ENCODE measurements around the gene TRIO. TPM values are rescaled to one million over a fixed set of nuclear protein-coding genes. Genes with fewer than 3 reads are reported as not detected.

The TRIO gene
- total RNA-seq, 4 donors from 2014 or later = 290 to 370 (median 346) TPM

GRCh38 chr5:14250748-14251701 lies 107.9 kb downstream of the TRIO start:
- Histone ChIP-seq H3K36me3 (no peaks in the 10 kb centered on the region), H3K27ac (peak overlapping the region in 2 of 4 donors; percentile 21 to 53), H3K4me1 (peaks cover 0 to 52% (median 10%) of the 10 kb centered on the region in 4 donors), H3K4me3 (no peak overlapping the region), H3K27me3 (no peaks in the 10 kb centered on the region), H3K9me3 (no peaks in the 10 kb centered on the region)
- 85 to 92% methylated on average over 11 of the region's 11 CpGs for WGBS, 2 donors
- no peak for DNase-seq (ENCODE audit: low spot score in 2 of 2)
- TF ChIP-seq POLR2A (IDR thresholded peaks at IDR 0.05) (no peak), CTCF (IDR thresholded peaks at IDR 0.05) (no peak), EP300 (IDR thresholded peaks at IDR 0.05) (no peak)

- Histone ChIP-seq H3K36me3 (no peaks in the 10 kb centered on the region), H3K27me3 (no peaks in the 10 kb centered on the region), H3K4me1 (peaks cover 0 to 50% (median 12%) of the 10 kb centered on the region in 4 donors), H3K4me3 (no peak overlapping the region), H3K27ac (no peak overlapping the region), H3K9me3 (no peaks in the 10 kb centered on the region)
- TF ChIP-seq EP300 (IDR thresholded peaks at IDR 0.05) (no peak), CTCF (IDR thresholded peaks at IDR 0.05) (no peak), POLR2A (IDR thresholded peaks at IDR 0.05) (no peak)
- DNase-seq (ENCODE audit: low spot score in 2 of 2) = no peak
These were observed 108.6 kb downstream of the TRIO start for GRCh38 chr5:14251733-14252132.

DNA sequence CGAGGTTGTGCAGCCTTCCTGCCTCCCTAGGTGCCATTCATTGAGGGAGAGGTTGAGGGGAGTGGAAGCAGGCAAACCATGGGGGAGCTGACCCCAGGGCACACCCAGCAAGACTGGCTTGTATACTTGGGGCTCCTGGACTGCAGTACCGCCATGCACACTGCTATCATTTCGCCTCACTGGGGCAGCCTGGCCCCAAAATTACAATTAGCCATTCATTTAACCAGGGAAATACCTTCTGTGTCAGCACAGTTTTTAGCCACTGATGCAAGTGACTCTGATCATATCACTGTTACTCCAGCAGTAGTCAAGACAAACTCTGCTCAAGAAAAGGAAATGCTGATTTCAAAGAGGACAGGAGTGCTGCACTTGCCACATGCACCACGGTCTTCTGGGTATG lies 109.7 kb downstream of the TRIO start:
- no peaks in the 10 kb centered on the region for H3K36me3 ChIP-seq
- no peak for TF ChIP-seq POLR2A (IDR thresholded peaks at IDR 0.05)
- no peak for TF ChIP-seq CTCF (IDR thresholded peaks at IDR 0.05)
- no peak for TF ChIP-seq EP300 (IDR thresholded peaks at IDR 0.05)
- no peaks in the 10 kb centered on the region for H3K27me3 ChIP-seq
- 76 to 80% methylated on average over 4 of the region's 4 CpGs for WGBS, 2 donors
- H3K4me1 ChIP-seq = peaks cover 0 to 57% (median 14%) of the 10 kb centered on the region in 4 donors
- no peaks in the 10 kb centered on the region for H3K9me3 ChIP-seq
- DNase-seq (ENCODE audit: low spot score in 2 of 2) = no peak
- H3K27ac ChIP-seq = no peak overlapping the region
- H3K4me3 ChIP-seq = no peak overlapping the region

DNA sequence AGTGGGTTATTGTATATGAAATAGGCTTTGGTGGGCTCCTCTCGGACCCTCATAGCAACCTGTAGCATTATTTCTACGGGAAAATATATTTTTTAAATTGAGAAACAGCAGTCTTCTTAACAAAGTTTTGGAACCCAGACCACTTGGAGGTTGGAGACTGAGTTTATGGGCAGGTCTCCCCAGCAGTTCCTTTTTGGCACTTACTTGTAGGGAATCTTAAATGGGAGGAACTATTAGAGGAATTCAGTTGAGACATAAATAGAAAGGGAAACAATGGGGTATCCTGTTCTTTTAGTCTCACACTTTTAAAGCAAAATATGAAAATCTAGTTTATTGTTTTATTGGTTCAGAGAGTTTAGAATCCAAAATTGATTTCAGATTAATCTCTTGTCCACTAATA lies 111.5 kb downstream of the TRIO start:
- Histone ChIP-seq H3K9me3 (no peaks in the 10 kb centered on the region), H3K4me3 (no peak overlapping the region), H3K4me1 (peaks cover 0 to 59% (median 14%) of the 10 kb centered on the region in 4 donors), H3K36me3 (no peaks in the 10 kb centered on the region), H3K27ac (no peak overlapping the region), H3K27me3 (no peaks in the 10 kb centered on the region)
- no peak for TF ChIP-seq CTCF (IDR thresholded peaks at IDR 0.05)
- TF ChIP-seq EP300 (IDR thresholded peaks at IDR 0.05) = no peak
- TF ChIP-seq POLR2A (IDR thresholded peaks at IDR 0.05) = no peak
- 91 to 97% methylated on average over 2 of the region's 2 CpGs for WGBS, 2 donors
- no peak for DNase-seq (ENCODE audit: low spot score in 2 of 2)

DNA sequence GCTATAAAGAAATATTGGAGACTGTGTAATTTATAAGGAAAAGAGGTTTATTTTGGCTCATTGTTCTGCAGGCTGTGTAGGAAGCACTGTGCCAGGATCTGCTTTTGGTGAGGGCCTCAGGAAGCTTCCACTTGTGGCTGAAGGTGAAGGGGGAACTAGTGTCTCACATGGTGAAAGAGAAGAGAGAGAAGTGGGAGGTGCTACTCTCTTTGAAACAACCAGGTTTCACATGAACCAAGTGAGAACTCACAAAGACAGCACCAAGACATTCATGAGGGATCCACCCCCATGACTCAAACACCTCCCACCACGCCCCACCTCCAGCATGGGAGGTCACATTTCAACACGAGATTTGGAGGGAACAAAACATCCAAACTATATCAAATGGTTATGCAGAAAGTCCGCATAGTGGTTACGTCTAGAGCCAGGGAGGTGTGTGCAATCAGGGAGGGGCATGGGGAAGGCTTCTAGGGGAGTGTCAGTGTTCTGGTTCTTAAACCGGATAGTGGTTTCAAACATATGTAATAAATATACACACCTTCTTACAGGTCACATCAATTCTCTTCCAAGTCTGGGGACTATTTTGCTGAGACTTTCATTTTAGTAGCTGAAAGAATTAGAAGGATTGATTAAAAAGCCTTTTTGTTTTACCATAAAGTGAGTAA lies 113.0 kb downstream of the TRIO start:
- DNase-seq (ENCODE audit: low spot score in 2 of 2) = no peak
- Histone ChIP-seq H3K9me3 (no peaks in the 10 kb centered on the region), H3K36me3 (no peaks in the 10 kb centered on the region), H3K4me3 (no peak overlapping the region), H3K27me3 (no peaks in the 10 kb centered on the region), H3K4me1 (peaks cover 0 to 45% (median 8%) of the 10 kb centered on the region in 4 donors), H3K27ac (no peak overlapping the region)
- WGBS, 2 donors = 89 to 91% methylated on average over 5 of the region's 5 CpGs
- TF ChIP-seq EP300 (IDR thresholded peaks at IDR 0.05) (no peak), CTCF (IDR thresholded peaks at IDR 0.05) (no peak), POLR2A (IDR thresholded peaks at IDR 0.05) (no peak)
